Measurements from ENCODE around the gene LGALS8.

LGALS8 gene

GRCh38 chr1:236556606-236557005 is 32.8 kb downstream of the LGALS8 start:
- H3K27ac ChIP-seq = no peak overlapping the region
- no peak for TF ChIP-seq CTCF (conservative IDR thresholded peaks at IDR 0.05)
- no peak for TF ChIP-seq ZFX (IDR thresholded peaks at IDR 0.05)

GRCh38 chr1:236558081-236558480 is 34.3 kb downstream of the LGALS8 start:
- no peak overlapping the region for H3K27ac ChIP-seq
- TF ChIP-seq ZFX (IDR thresholded peaks at IDR 0.05) = no peak
- no peak for TF ChIP-seq CTCF (conservative IDR thresholded peaks at IDR 0.05)

- TF ChIP-seq CTCF (conservative IDR thresholded peaks at IDR 0.05) (no peak), ZFX (IDR thresholded peaks at IDR 0.05) (no peak)
Measured at GRCh38 chr1:236558846-236559245, 35.1 kb downstream of the LGALS8 start.

GRCh38 chr1:236560213-236560771 is 36.5 kb downstream of the LGALS8 start:
- TF ChIP-seq CTCF (conservative IDR thresholded peaks at IDR 0.05) (no peak; the same call in 1 of the 2 replicates), ZFX (IDR thresholded peaks at IDR 0.05) (no peak)
- H3K27ac ChIP-seq = no peak overlapping the region

More at GRCh38 chr1:236558846-236559245, 35.1 kb downstream of the LGALS8 start:
- no peak overlapping the region for H3K27ac ChIP-seq

GRCh38 chr1:236561976-236562375 is 38.2 kb downstream of the LGALS8 start:
- no peak overlapping the region for H3K27ac ChIP-seq
- TF ChIP-seq CTCF (conservative IDR thresholded peaks at IDR 0.05) = no peak
- TF ChIP-seq ZFX (IDR thresholded peaks at IDR 0.05) = no peak

- TF ChIP-seq CTCF (conservative IDR thresholded peaks at IDR 0.05) (no peak), ZFX (IDR thresholded peaks at IDR 0.05) (no peak)
Measured at GRCh38 chr1:236565530-236565929, 41.7 kb downstream of the LGALS8 start.

GRCh38 chr1:236568285-236568894 is 44.6 kb downstream of the LGALS8 start:
- no peak overlapping the region for H3K27ac ChIP-seq
- no peak for TF ChIP-seq ZFX (IDR thresholded peaks at IDR 0.05)
- TF ChIP-seq CTCF (conservative IDR thresholded peaks at IDR 0.05) = no peak

More at GRCh38 chr1:236565530-236565929, 41.7 kb downstream of the LGALS8 start:
- H3K27ac ChIP-seq = no peak overlapping the region
